ENCODE data around the gene KCTD17. TPM values are rescaled to one million over a fixed set of nuclear protein-coding genes. Genes with fewer than 3 reads are reported as not detected.

KCTD17 gene
- total and polyA plus RNA-seq, 2 donors from 2014 or later, result 9.6 to 13.9 TPM

DNA sequence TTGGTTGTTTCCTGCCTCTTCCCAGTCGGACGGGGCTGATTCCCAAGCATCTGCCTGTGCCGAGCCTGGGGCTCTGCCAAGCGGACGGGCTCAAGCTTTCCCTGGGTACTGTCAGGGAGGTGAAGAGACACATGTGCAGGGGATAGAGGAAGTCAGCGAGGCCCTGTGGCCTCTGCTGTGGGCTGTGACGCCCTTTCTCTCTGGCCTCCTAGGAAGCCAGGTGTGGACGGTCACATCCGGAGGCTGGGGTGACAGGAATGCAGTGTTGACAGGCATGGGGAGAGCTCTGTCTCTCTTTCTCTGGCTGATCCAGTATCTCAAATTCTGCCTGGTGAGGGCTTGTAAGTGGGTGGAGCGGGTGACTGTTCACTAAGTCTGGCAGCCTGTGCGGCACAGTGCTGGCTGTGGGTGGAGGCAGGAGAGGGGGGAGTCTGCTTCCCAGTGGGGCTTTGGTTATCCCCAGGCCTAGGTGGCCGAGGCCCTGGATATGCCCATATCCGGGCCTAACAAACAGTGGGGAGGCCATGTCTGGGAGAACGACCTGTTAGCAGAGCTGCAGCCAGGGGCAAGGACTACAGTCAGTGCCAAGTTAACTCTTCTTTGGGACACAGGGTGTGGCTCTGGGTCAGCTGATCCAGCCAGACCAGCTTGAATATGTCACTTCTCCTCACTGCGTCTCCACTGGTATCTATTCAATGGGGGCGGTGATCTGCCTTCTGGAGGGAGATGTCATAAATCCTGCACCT lies 1.9 kb downstream of the KCTD17 start:
- H3K9ac ChIP-seq (ENCODE audit: low read length in 3 of 3), result no peak overlapping the region
- DNase-seq (no peak), FAIRE-seq (no peak)
- H3K4me3 ChIP-seq (ENCODE audit: low read length in 3 of 3), result no peak overlapping the region
- H3K36me3 ChIP-seq (ENCODE audit: control insufficient read depth in 2 of 3, insufficient read depth in 3 of 3, low read length in 3 of 3), result no peaks in the 10 kb centered on the region
- TF ChIP-seq, protein P1, sequence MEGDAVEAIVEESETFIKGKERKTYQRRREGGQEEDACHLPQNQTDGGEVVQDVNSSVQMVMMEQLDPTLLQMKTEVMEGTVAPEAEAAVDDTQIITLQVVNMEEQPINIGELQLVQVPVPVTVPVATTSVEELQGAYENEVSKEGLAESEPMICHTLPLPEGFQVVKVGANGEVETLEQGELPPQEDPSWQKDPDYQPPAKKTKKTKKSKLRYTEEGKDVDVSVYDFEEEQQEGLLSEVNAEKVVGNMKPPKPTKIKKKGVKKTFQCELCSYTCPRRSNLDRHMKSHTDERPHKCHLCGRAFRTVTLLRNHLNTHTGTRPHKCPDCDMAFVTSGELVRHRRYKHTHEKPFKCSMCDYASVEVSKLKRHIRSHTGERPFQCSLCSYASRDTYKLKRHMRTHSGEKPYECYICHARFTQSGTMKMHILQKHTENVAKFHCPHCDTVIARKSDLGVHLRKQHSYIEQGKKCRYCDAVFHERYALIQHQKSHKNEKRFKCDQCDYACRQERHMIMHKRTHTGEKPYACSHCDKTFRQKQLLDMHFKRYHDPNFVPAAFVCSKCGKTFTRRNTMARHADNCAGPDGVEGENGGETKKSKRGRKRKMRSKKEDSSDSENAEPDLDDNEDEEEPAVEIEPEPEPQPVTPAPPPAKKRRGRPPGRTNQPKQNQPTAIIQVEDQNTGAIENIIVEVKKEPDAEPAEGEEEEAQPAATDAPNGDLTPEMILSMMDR (IDR thresholded peaks at IDR 0.05; ENCODE audit: borderline replicate concordance, extremely low read depth, insufficient read depth), result no peak
- intact Hi-C loops (cut with DNase I), result no loop called here
- H3K4me1 ChIP-seq (ENCODE audit: control insufficient read depth in 2 of 3, insufficient read depth in 2 of 3, low read depth in 1 of 3, low read length in 3 of 3), result peaks cover 0 to 7% (median 0%) of the 10 kb centered on the region in 3 donors
- H3K9me3 ChIP-seq (ENCODE audit: control insufficient read depth in 2 of 3, insufficient read depth in 1 of 3, low read length in 3 of 3), result no peaks in the 10 kb centered on the region
- H3K27ac ChIP-seq (ENCODE audit: low read depth in 2 of 2, low read length in 2 of 2), result no peak overlapping the region
- H3K27me3 ChIP-seq (ENCODE audit: control insufficient read depth, insufficient read depth, low read length), result no peaks in the 10 kb centered on the region

DNA sequence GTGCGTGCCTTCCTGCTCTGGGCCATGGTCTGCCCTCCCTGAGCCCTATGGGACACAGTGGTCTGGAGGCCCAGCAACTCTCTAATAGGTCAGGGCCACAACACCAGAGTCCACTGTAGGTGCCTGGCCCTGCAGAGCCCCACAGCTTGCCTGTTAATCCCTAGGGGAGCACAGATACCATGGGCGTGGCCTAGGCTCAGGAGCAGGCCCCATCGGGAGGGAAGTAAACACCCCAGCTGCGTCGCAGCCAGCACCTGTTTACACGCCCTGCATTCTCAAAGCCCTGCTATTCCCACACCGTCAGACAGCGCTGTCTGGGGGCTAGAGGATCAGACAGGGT lies 2.5 kb downstream of the KCTD17 start:
- Histone ChIP-seq H3K9ac (ENCODE audit: low read length in 3 of 3) (no peak overlapping the region), H3K9me3 (ENCODE audit: control insufficient read depth in 2 of 3, insufficient read depth in 1 of 3, low read length in 3 of 3) (no peaks in the 10 kb centered on the region), H3K4me1 (ENCODE audit: control insufficient read depth in 2 of 3, insufficient read depth in 2 of 3, low read depth in 1 of 3, low read length in 3 of 3) (peaks cover 0 to 7% (median 0%) of the 10 kb centered on the region in 3 donors), H3K36me3 (ENCODE audit: control insufficient read depth in 2 of 3, insufficient read depth in 3 of 3, low read length in 3 of 3) (no peaks in the 10 kb centered on the region), H3K27ac (ENCODE audit: low read depth in 2 of 2, low read length in 2 of 2) (no peak overlapping the region), H3K27me3 (ENCODE audit: control insufficient read depth, insufficient read depth, low read length) (no peaks in the 10 kb centered on the region), H3K4me3 (ENCODE audit: low read length in 3 of 3) (no peak overlapping the region)
- intact Hi-C loops (cut with DNase I), result no loop called here
- TF ChIP-seq, protein P1 (IDR thresholded peaks at IDR 0.05; ENCODE audit: borderline replicate concordance, extremely low read depth, insufficient read depth), result no peak
- FAIRE-seq (no peak), DNase-seq (peak in 1 of 5 donors; percentile 48)

DNA sequence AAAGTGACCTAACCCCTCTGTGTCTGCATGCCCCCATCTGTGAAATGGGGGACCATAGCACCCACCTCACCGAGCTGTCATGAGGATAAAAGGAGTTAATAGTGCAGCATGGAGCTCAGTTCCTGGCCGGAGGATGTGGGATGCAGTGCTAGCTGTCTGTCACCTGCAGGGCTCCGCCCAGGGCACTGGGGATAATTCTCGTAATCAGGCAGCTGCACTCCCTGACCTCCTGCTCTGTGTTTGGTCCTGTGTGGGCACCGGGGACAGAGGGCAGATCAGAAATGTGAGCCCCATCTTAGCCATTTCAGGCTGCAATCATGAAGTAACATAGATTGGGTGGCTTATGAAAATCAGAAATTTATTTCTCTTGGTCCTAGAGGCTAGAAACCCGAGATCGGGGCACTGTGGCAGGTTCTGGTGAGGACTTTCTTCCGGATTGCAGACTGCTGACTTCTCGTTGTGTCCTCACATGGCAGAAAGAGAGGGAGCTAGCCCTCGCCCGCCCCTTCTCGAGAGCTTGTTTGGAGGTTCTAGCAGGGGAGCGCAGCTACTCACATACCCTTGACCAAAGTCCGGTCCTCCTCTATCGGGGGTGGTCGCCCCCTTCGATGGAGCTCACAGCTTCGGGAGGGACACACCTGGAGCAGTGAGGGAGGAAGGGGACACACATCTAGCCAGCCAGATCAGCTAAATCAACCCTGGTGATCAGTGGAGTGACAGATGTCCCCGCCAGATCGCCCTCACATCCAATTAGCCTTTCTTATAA lies 3.2 kb downstream of the KCTD17 start:
- intact Hi-C loops (cut with DNase I), result no loop called here
- TF ChIP-seq, protein P1 (IDR thresholded peaks at IDR 0.05; ENCODE audit: borderline replicate concordance, extremely low read depth, insufficient read depth), result no peak
- H3K9ac ChIP-seq (ENCODE audit: low read length in 3 of 3), result no peak overlapping the region

More for the DNA sequence above, 3.2 kb downstream of the KCTD17 start:
- H3K27ac ChIP-seq (ENCODE audit: low read depth in 2 of 2, low read length in 2 of 2), result no peak overlapping the region
- no peaks in the 10 kb centered on the region for H3K9me3 ChIP-seq (ENCODE audit: control insufficient read depth in 2 of 3, insufficient read depth in 1 of 3, low read length in 3 of 3)
- no peak overlapping the region for H3K4me3 ChIP-seq (ENCODE audit: low read length in 3 of 3)
- H3K4me1 ChIP-seq (ENCODE audit: control insufficient read depth in 2 of 3, insufficient read depth in 2 of 3, low read depth in 1 of 3, low read length in 3 of 3), result peaks cover 0 to 7% (median 0%) of the 10 kb centered on the region in 3 donors
- no peaks in the 10 kb centered on the region for H3K27me3 ChIP-seq (ENCODE audit: control insufficient read depth, insufficient read depth, low read length)
- H3K36me3 ChIP-seq (ENCODE audit: control insufficient read depth in 2 of 3, insufficient read depth in 3 of 3, low read length in 3 of 3), result no peaks in the 10 kb centered on the region
- FAIRE-seq, result no peak
- DNase-seq, result peak in 1 of 5 donors; percentile 47

Measured in kidney (tissue), 14 donors.